IMR-90 (cell line): ENCODE data around the gene MYORG. TPM values are rescaled to one million over a fixed set of nuclear protein-coding genes. Genes with fewer than 3 reads are reported as not detected.

ENCODE experiments used
- ATAC-seq: fragments of 200-7000 bp; cut with Tn5 transposase; 2 replicates; pipeline ENCODE4 v1.9.1; 2020; ENCODE audit warnings: low read depth, mild to moderate bottlenecking, moderate library complexity
- BruUV-seq: library from RNA; stranded (reverse); fragments of 400-500 nt; replicated peaks from 2 replicates; lab custom pipeline; 2021; lab: Mats Ljungman, UMichigan
- CTCF ChIA-PET: fragments of 300-600 bp; formaldehyde crosslinking; extraction: SDS; loops from one replicate; lab custom pipeline; 2021; ENCODE audit warnings: antibody characterized with exemption; lab: Yijun Ruan, JAX
- POLR2A ChIA-PET: fragments of 300-600 bp; sonication (Branson Sonifier 250); formaldehyde crosslinking; loops from one replicate; lab custom pipeline; 2022; ENCODE audit warnings: antibody characterized with exemption; ENCODE audit not compliant: unreplicated experiment; lab: Charles Lee
- DNase-seq: peaks from one replicate; pipeline ENCODE4 v3.0.0; 2013
- H2AFZ ChIP-seq: replicated peaks from 2 replicates; pipeline ENCODE3; 2013; ENCODE audit warnings: low read length, mild to moderate bottlenecking; ENCODE audit not compliant: poor library complexity
- H2AK5ac ChIP-seq: 2 replicates; pipeline ENCODE4 v1.6.1; 2013; ENCODE audit warnings: low read depth, low read length, inconsistent platforms
- H2AK9ac ChIP-seq: replicated peaks from 2 replicates; pipeline ENCODE3; 2013; ENCODE audit warnings: mild to moderate bottlenecking, low read depth, low read length, moderate library complexity; ENCODE audit not compliant: poor library complexity
- H2BK120ac ChIP-seq: 2 replicates; pipeline ENCODE4 v1.6.1; 2013; ENCODE audit warnings: low read depth, low read length, inconsistent platforms
- H2BK15ac ChIP-seq: 3 replicates; pipeline ENCODE4 v1.6.1; 2013; ENCODE audit warnings: low read depth, low read length, inconsistent platforms
- H2BK20ac ChIP-seq: 2 replicates; pipeline ENCODE4 v1.6.1; 2013; ENCODE audit warnings: low read depth, mild to moderate bottlenecking, inconsistent platforms, low read length, moderate library complexity
- H2BK5ac ChIP-seq: 2 replicates; pipeline ENCODE4 v1.6.1; 2013; ENCODE audit warnings: mild to moderate bottlenecking, low read depth, low read length, inconsistent platforms; ENCODE audit not compliant: poor library complexity, severe bottlenecking
- H3K14ac ChIP-seq: replicated peaks from 2 replicates; pipeline ENCODE4 v1.6.1; 2013; ENCODE audit warnings: low read depth, low read length, inconsistent platforms
- H3K18ac ChIP-seq: 2 replicates; pipeline ENCODE4 v1.6.1; 2013; ENCODE audit warnings: low read depth, low read length, control low read depth
- H3K23ac ChIP-seq: 2 replicates; pipeline ENCODE4 v1.6.1; 2013; ENCODE audit warnings: low read depth, low read length, inconsistent platforms
- H3K27ac ChIP-seq: 2 replicates; pipeline ENCODE4 v1.5.1; 2013; ENCODE audit warnings: mild to moderate bottlenecking, control low read depth, low read length; ENCODE audit not compliant: insufficient read depth
- H3K27me3 ChIP-seq: 2 replicates; pipeline ENCODE4 v1.6.1; 2013; ENCODE audit warnings: low read length; ENCODE audit not compliant: control insufficient read depth, insufficient read depth
- H3K36me3 ChIP-seq: 2 replicates; pipeline ENCODE4 v1.6.1; 2013; ENCODE audit warnings: low read length, mixed read lengths; ENCODE audit not compliant: control insufficient read depth, insufficient read depth
- H3K4ac ChIP-seq: 2 replicates; pipeline ENCODE4 v1.6.1; 2013; ENCODE audit warnings: low read depth, low read length, inconsistent platforms
- H3K4me1 ChIP-seq: 2 replicates; pipeline ENCODE4 v1.6.1; 2013; ENCODE audit warnings: low read length, mixed read lengths; ENCODE audit not compliant: control insufficient read depth, insufficient read depth
- H3K4me2 ChIP-seq: 2 replicates; pipeline ENCODE4 v1.6.1; 2013; ENCODE audit warnings: low read depth, mild to moderate bottlenecking, control low read depth, low read length, moderate library complexity
- H3K4me3 ChIP-seq: 2 replicates; pipeline ENCODE4 v1.5.1; 2013; ENCODE audit warnings: low read depth, mild to moderate bottlenecking, control low read depth, low read length, moderate library complexity; ENCODE audit not compliant: insufficient read depth
- H3K56ac ChIP-seq: 2 replicates; pipeline ENCODE4 v1.6.1; 2013; ENCODE audit warnings: low read length, inconsistent platforms; ENCODE audit not compliant: insufficient read depth; ENCODE audit errors: extremely low read depth
- H3K79me1 ChIP-seq, 2 experiments: 2 replicates each; pipeline ENCODE4 v1.6.1; 2013; ENCODE audit warnings: low read length in 2 of 2, inconsistent platforms in 1 of 2, low read depth in 1 of 2
- H3K9ac ChIP-seq: 2 replicates; pipeline ENCODE4 v1.6.1; 2013; ENCODE audit warnings: low read depth, low read length, control low read depth
- H3K9me1 ChIP-seq: 2 replicates; pipeline ENCODE4 v1.6.1; 2013; ENCODE audit warnings: low read length, inconsistent platforms; ENCODE audit not compliant: insufficient read depth
- H3K9me3 ChIP-seq: 2 replicates; pipeline ENCODE4 v1.6.1; 2013; ENCODE audit warnings: low read length; ENCODE audit not compliant: control insufficient read depth, insufficient read depth
- H4K20me1 ChIP-seq: 2 replicates; pipeline ENCODE4 v1.6.1; 2013; ENCODE audit warnings: low read length, inconsistent platforms; ENCODE audit not compliant: insufficient read depth
- H4K5ac ChIP-seq: 2 replicates; pipeline ENCODE4 v1.6.1; 2013; ENCODE audit warnings: mild to moderate bottlenecking, low read depth, low read length, control low read depth
- H4K8ac ChIP-seq, 2 experiments: 2 replicates each; pipeline ENCODE4 v1.6.1; 2013; ENCODE audit warnings: low read depth in 2 of 2, low read length in 2 of 2, control low read depth in 1 of 2, inconsistent platforms in 1 of 2
- H4K91ac ChIP-seq: 2 replicates; pipeline ENCODE4 v1.6.1; 2013; ENCODE audit warnings: low read depth, low read length, inconsistent platforms; ENCODE audit not compliant: insufficient read depth
- BHLHE40 ChIP-seq: fragments of 150-350 bp; IDR thresholded peaks from 2 replicates; pipeline ENCODE4 v1.6.1; 2016; ENCODE audit warnings: mild to moderate bottlenecking, low read depth, low read length
- CEBPB ChIP-seq: IDR thresholded peaks from 2 replicates; pipeline ENCODE4 v1.6.1; 2012; ENCODE audit warnings: low read depth, low read length, improper control_type of control experiment
- CHD1 ChIP-seq: IDR thresholded peaks from 2 replicates; pipeline ENCODE4 v1.6.1; 2012; ENCODE audit warnings: low read depth, low read length, improper control_type of control experiment
- CTCF ChIP-seq: conservative IDR thresholded peaks from 2 replicates; pipeline ENCODE4 v1.5.1; 2012; ENCODE audit warnings: mild to moderate bottlenecking, low read depth, low read length, improper control_type of control experiment
- FOS ChIP-seq: fragments of 150-350 bp; IDR thresholded peaks from 2 replicates; pipeline ENCODE4 v1.6.1; 2016; ENCODE audit warnings: low read depth, low read length
- MAZ ChIP-seq: IDR thresholded peaks from 2 replicates; pipeline ENCODE4 v1.6.1; 2012; ENCODE audit warnings: low read depth, mild to moderate bottlenecking, low read length, improper control_type of control experiment, moderate library complexity, borderline replicate concordance
- MXI1 ChIP-seq: IDR thresholded peaks from 2 replicates; pipeline ENCODE4 v1.6.1; 2012; ENCODE audit warnings: low read depth, mild to moderate bottlenecking, low read length, moderate library complexity, borderline replicate concordance
- NFE2L2 ChIP-seq: fragments of 150-350 bp; IDR thresholded peaks from 2 replicates; pipeline ENCODE4 v1.6.1; 2016; ENCODE audit warnings: low read depth, mild to moderate bottlenecking, low read length
- POLR2A ChIP-seq: IDR thresholded peaks from 2 replicates; pipeline ENCODE4 v1.6.1; 2012; ENCODE audit warnings: mild to moderate bottlenecking, low read depth, low read length
- RFX5 ChIP-seq: IDR thresholded peaks from 2 replicates; pipeline ENCODE4 v1.8.0; 2012; ENCODE audit warnings: low read depth, mild to moderate bottlenecking, low read length, moderate library complexity
- USF2 ChIP-seq: fragments of 150-350 bp; IDR thresholded peaks from 2 replicates; pipeline ENCODE4 v1.6.1; 2017; ENCODE audit warnings: mild to moderate bottlenecking, antibody characterized with exemption, low read length, low read depth
- WGBS, 2 experiments: methylation state at CpG; one replicate each; pipeline versions ENCODE4 v1.1.5 to v1.1.7; 2013; ENCODE audit warnings: missing lambda C conversion rate in 2 of 2; ENCODE audit not compliant: insufficient read length in 1 of 2; ENCODE audit errors: extremely low coverage in 2 of 2; 5-methylcytosine and 5-hydroxymethylcytosine counted together
- dilution Hi-C: fragments of 300-500 bp; cut with HindIII; formaldehyde crosslinking; loops from one replicate; pipeline ENCODE4 v1.14.3; 2018; ENCODE audit warnings: low sequenced_read_pairs; ENCODE audit not compliant: unreplicated experiment
- in situ Hi-C: fragments of 300-500 bp; cut with MboI; formaldehyde crosslinking; loops from 3 replicates; pipeline ENCODE4 v1.14.3; 2019; ENCODE audit warnings: low sequenced_read_pairs, inconsistent platforms, mixed read lengths
- intact Hi-C: fragments of 100-400 bp; cut with micrococcal nuclease; formaldehyde crosslinking; loops from 2 replicates; pipeline ENCODE4 v1.10.0; 2022
- polyA plus RNA-seq, 3 experiments: library from polyadenylated mRNA; depleted of rRNA; stranded (reverse); fragments of >200 nt; gene quantifications; 2 replicates each; pipeline ENCODE4 v1.2.3, GENCODE V29; 2012; ENCODE audit warnings: low replicate concordance in 1 of 3
- total RNA-seq: library from RNA; depleted of rRNA; stranded (reverse); fragments of >200 nt; gene quantifications from 2 replicates; pipeline ENCODE4 v1.2.3, GENCODE V29; 2012

MYORG gene
- total and polyA plus RNA-seq, 2 of the 4 experiments (the other 2 are of a cell fraction), result 0.36 to 0.60 TPM

- Histone ChIP-seq H2BK5ac (no peak overlapping the region), H3K18ac (no peak overlapping the region), H3K9me1 (peaks cover 5% of the 10 kb centered on the region; the same call in 1 of the 2 replicates), H2AFZ (no peak overlapping the region), H3K36me3 (peaks cover 55% of the 10 kb centered on the region), H3K56ac (no peak overlapping the region), H2BK15ac (no peak overlapping the region), H3K9me3 (no peaks in the 10 kb centered on the region), H3K14ac (no peak overlapping the region), H2BK120ac (no peak overlapping the region), H2AK9ac (peak overlapping the region; percentile 46), H3K79me1 (peaks cover 0 to 2% of the 10 kb centered on the region in 2 experiments; a peak in 1 of 4 replicates), H3K4me1 (no peaks in the 10 kb centered on the region; the same call in 1 of the 2 replicates), H3K27me3 (no peaks in the 10 kb centered on the region), H4K8ac (no peak overlapping the region), H4K91ac (no peak overlapping the region), H3K27ac (no peak overlapping the region), H2BK20ac (no peak overlapping the region), H3K4ac (no peak overlapping the region), H3K9ac (no peak overlapping the region), H4K20me1 (peaks cover 15% of the 10 kb centered on the region), H3K4me2 (no peak overlapping the region), H4K5ac (no peak overlapping the region), H3K4me3 (no peak overlapping the region), H2AK5ac (no peak overlapping the region), H3K23ac (no peak overlapping the region)
- ATAC-seq (no peak), DNase-seq (no peak)
- WGBS, 2 experiments, result 73% methylated on average over 18 of the region's 40 CpGs; no CpG with 5 or more reads in 1 of the 2 experiments
- BruUV-seq, result no TSS peak
- intact Hi-C loops (no loop called here), dilution Hi-C loops (no loop called here), in situ Hi-C loops (no loop called here)
- ChIA-PET CTCF (interaction anchor here (0.9 kb wide), 1 partner anchor 12 kb away, joined by 3 read pairs; no protein-coding TSS in a partner anchor), POLR2A (no interaction called here)
- TF ChIP-seq CEBPB (no peak), FOS (no peak), RFX5 (no peak), NFE2L2 (no peak), POLR2A (no peak), MAZ (no peak), CHD1 (no peak), USF2 (no peak), MXI1 (no peak), CTCF (no peak), BHLHE40 (no peak)
Observed at GRCh38 chr9:34400686-34401602, 24.2 kb upstream of the MYORG start.
